ENCODE measurements around the gene KCNAB2.
"Not testable (repeated sequence)": the region's sequence is repeated elsewhere in the genome, so short reads cannot be mapped to it uniquely, and the experiment has no call there.

KCNAB2 gene

DNA sequence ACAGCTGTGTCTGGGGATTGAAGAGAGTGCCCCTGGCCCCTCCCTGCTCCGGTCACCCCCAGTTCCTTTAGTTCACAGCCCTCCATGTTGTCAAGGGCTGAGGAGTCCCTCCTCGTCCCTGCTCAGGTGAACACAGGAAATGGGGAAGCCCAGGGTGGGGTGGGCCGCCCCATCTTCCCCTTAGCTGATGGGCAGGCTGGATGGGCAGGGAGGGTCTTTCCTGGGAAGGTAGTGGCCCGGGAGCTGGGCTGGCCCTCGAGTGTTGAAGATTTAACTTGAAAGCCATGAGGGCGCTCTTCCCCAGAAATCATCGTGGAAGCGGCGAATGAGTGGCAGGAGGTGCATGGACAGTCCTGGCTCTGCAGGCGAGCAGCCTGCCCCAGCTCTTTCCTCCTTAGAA is 35.1 kb upstream of the KCNAB2 start:
- no peak for DNase-seq (ENCODE audit: low read depth)

GRCh38 chr1:6011161-6011945 is 34.3 kb upstream of the KCNAB2 start:
- DNase-seq (ENCODE audit: low read depth): no peak

GRCh38 chr1:6011946-6012258 is 33.8 kb upstream of the KCNAB2 start:
- DNase-seq (ENCODE audit: low read depth): no peak

GRCh38 chr1:6012529-6013318 is 33.0 kb upstream of the KCNAB2 start:
- no peak for DNase-seq (ENCODE audit: low read depth)

- no peak for DNase-seq (ENCODE audit: low read depth)
Observed at GRCh38 chr1:6013491-6013890, 32.2 kb upstream of the KCNAB2 start.

GRCh38 chr1:6014130-6014999 is 31.3 kb upstream of the KCNAB2 start:
- DNase-seq (ENCODE audit: low read depth): no peak

DNA sequence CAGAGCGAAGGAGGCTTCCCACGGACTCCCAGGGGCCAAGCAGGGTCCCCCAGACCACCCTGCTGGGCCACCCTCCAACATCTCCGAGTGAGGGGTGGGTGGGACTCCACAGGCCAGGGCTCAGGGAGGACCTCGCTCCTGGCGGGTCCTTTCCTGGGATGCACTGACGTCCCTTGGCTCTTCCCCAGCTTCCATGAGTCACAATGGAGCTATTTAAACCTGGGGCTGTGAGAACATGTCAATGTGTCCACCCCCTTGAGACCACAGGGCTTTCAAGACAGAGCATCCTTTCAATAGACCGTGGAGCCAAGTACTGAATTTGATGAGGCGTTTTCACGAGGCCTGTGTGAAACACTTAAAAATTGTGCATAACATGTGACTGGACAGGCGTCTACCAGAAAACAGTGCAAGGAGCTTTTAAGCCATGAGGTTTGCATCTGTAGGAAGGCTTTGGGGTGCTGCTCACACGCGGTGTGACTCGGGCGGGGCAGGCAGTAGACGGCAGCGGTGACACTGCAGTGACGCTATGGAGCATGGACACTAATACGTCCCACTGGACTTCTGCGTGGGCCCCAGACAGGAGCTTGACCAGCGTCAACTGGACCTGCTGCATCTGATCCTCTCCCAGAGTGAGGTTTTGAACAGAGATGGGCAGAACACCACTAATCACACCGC is 29.4 kb upstream of the KCNAB2 start:
- no peak for DNase-seq (ENCODE audit: low read depth)

GRCh38 chr1:6017654-6018053 is 28.0 kb upstream of the KCNAB2 start:
- not testable (repeated sequence) for DNase-seq (ENCODE audit: low read depth)

GRCh38 chr1:6019166-6019845 is 26.4 kb upstream of the KCNAB2 start:
- DNase-seq (ENCODE audit: low read depth): no peak

DNA sequence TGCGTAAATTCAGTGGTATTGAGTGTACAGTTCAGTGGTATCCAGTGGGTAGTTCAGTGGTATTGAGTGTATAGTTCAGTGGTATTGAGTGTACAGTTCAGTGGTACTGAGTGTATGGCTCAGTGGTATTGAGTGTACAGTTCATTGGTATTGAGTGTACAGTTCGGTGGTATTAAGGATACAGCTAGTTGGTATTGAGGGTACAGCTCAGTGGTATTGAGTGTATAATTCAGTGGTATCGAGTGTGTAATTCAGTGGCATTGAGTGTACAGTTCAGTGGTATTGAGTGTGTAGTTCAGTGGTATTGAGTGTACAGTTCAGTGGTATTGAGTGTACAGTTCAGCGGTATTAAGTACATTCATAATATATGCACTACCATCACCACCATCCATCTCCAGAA is 23.5 kb upstream of the KCNAB2 start:
- no peak for DNase-seq (ENCODE audit: low read depth)

- DNase-seq (ENCODE audit: low read depth): no peak
Observed at GRCh38 chr1:6023346-6023745, 22.3 kb upstream of the KCNAB2 start.

DNA sequence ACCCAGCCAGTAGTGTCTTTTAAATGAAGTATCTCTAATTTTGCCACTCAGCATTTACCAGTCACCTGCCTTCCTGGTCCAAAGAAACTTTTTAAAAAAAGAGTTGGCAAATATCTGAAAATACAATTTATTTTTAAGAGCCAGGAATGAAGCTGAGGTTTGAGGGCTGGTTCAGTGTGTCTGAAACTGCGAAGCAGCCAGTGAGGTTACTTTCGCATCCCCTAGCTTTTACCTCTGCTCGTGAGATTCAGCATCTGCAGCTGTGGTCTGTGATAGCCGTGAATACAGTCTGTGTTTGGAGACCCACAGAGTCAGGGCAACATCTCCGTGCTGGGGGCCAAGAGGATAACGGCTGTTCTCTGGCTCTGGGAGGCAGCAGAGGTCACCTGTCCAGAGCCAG is 21.3 kb upstream of the KCNAB2 start:
- DNase-seq (ENCODE audit: low read depth): no peak

DNA sequence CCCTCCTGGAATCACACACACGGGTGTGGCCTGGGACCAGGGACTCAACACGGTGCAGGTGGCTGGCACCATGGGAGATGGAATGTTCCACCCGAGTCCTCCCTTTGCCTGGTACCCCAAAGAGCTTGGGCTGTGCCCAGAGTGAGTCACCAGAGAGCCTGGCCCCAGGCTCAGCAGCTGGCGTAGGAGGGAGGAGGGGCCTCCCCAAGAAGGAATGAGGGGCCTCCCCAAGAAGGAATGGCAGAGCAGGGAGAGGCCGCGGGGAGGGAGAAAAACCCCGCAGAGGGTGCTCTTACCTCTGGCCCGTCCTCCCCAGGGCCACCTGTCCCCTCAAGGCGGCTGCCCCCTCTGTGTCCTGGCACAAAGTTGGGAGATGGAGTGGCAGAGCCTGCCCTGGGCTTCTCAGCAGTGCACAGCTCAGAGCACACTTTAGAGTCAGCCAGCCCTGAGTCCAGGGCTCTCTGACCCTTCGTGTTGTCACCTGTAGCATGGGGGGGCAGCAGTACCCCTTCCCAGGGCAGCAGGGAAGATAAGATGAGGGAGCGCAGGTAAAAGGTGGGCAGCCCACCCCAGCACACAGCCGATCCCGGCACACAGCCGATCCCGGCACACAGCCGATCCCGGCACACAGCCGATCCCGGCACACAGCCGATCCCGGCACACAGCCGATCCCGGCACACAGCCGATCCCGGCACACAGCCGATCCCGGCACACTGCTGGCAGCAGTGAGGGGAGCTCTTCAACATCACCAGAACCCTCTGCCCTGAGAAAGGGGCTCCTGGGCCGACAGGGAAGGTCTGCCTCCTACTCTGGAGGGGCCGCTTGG is 20.2 kb upstream of the KCNAB2 start:
- DNase-seq (ENCODE audit: low read depth): no peak

GRCh38 chr1:6026095-6026809 is 19.4 kb upstream of the KCNAB2 start:
- peak; percentile 51 for DNase-seq (ENCODE audit: low read depth)

- no peak for DNase-seq (ENCODE audit: low read depth)
Observed at GRCh38 chr1:6027591-6027990, 18.1 kb upstream of the KCNAB2 start.

DNA sequence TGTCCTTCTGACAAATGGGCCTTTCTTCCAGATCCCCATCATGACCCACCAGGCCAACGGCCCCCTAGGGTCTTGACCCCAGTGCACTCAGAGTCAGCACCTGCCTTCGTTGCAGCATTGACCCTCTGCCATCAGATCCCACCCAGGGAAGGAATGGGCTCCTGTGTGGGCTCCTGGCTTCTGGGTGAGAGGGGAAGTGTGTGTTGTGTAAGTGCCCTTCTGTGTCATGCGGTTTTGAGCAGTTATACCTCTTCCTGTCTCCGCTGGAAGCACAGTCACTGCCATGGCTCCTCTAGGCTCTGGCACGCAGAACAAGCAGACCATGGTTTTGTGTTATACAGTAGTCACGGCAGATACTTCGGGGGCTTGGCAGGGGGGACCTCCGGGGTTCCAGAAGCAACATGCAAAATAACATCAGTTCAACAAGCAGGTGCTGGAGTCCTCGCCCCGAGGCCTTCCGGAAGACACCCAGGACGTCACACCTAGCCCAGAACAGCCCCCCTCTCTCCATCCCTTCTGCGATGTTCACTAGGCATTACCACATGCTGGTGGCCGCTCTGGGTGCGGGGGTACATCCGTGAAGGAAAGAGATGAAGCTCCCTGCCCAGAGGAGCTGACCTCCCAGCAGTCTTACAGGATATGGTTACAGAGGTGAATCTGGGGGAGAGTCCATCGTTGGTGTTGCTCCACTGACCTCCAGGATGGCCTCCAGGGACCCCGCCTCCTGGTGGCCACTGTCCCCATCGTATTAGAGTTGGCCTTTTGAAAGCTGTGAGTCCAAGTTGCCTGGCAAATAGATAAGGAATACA is 17.4 kb upstream of the KCNAB2 start:
- no peak for DNase-seq (ENCODE audit: low read depth)

- no peak for DNase-seq (ENCODE audit: low read depth)
Observed at GRCh38 chr1:6029351-6029750, 16.3 kb upstream of the KCNAB2 start.

DNA sequence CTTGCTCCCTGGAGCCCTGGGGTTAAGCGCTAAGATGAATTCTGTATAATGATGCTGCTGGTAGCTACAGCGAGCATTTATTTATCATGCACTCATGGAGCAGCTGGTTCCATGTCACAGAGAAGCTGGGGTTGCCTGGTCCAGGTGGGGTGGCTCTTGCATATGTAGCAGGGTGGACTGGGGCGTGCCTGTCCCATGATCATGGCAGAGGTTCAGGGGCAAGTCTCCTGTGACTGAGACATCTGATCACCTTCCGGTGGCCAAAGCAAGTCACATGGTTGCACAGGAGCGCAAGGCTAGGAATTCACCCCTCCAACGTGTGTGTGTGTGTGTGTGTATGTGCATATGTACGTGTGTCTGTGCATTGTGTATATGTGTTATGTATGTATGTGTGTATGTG is 15.6 kb upstream of the KCNAB2 start:
- DNase-seq (ENCODE audit: low read depth): no peak

Data from GM04504 (cell line).